ENCODE results near the gene FAM170B.

Gene FAM170B

GRCh38 chr10:49172061-49172776, 38.4 kb upstream of the FAM170B start:
- no peak for TF ChIP-seq BACH2 (CRISPR knock-in tag; IDR thresholded peaks at IDR 0.05; ENCODE audit: borderline replicate concordance)
- TF ChIP-seq ZNF565 (CRISPR knock-in tag; conservative IDR thresholded peaks at IDR 0.05; ENCODE audit: low read depth), result no peak
- TF ChIP-seq CSDC2 (CRISPR knock-in tag; IDR thresholded peaks at IDR 0.05), result no peak
- TF ChIP-seq ESRRG (CRISPR knock-in tag; IDR thresholded peaks at IDR 0.05), result no peak
- TF ChIP-seq TOX (CRISPR knock-in tag; IDR thresholded peaks at IDR 0.05; ENCODE audit: borderline replicate concordance), result no peak
- TF ChIP-seq TSHZ2 (CRISPR knock-in tag; IDR thresholded peaks at IDR 0.05), result no peak
- TF ChIP-seq CSRNP3 (CRISPR knock-in tag; IDR thresholded peaks at IDR 0.05), result no peak
- no peak for TF ChIP-seq POU6F1 (CRISPR knock-in tag; IDR thresholded peaks at IDR 0.05; ENCODE audit: borderline replicate concordance, low read depth)
- no peak for TF ChIP-seq ZFP3 (CRISPR knock-in tag; IDR thresholded peaks at IDR 0.05)
- no peak for TF ChIP-seq ARNTL (CRISPR knock-in tag; IDR thresholded peaks at IDR 0.05; ENCODE audit: borderline replicate concordance, low read depth)
- no peak for TF ChIP-seq PATZ1 (CRISPR knock-in tag; IDR thresholded peaks at IDR 0.05; ENCODE audit: borderline replicate concordance)
- TF ChIP-seq OSR1 (CRISPR knock-in tag; IDR thresholded peaks at IDR 0.05), result no peak
- TF ChIP-seq ZNF70 (CRISPR knock-in tag; IDR thresholded peaks at IDR 0.05), result no peak
- TF ChIP-seq ZC3H10 (CRISPR knock-in tag; IDR thresholded peaks at IDR 0.05), result no peak
- no peak for TF ChIP-seq GLIS3 (CRISPR knock-in tag; IDR thresholded peaks at IDR 0.05)
- no peak for ATAC-seq

- no peak for TF ChIP-seq ZNF8 (CRISPR knock-in tag; IDR thresholded peaks at IDR 0.05)
- no peak for TF ChIP-seq PPARA (CRISPR knock-in tag; IDR thresholded peaks at IDR 0.05; ENCODE audit: borderline replicate concordance)
- no peak for TF ChIP-seq BACH2 (CRISPR knock-in tag; IDR thresholded peaks at IDR 0.05; ENCODE audit: borderline replicate concordance)
- TF ChIP-seq ZFP30 (CRISPR knock-in tag; IDR thresholded peaks at IDR 0.05), result no peak
- TF ChIP-seq ZFP3 (CRISPR knock-in tag; IDR thresholded peaks at IDR 0.05), result no peak
- no peak for TF ChIP-seq PATZ1 (CRISPR knock-in tag; IDR thresholded peaks at IDR 0.05; ENCODE audit: borderline replicate concordance)
- no peak for TF ChIP-seq TSHZ2 (CRISPR knock-in tag; IDR thresholded peaks at IDR 0.05)
- no peak for TF ChIP-seq CSDC2 (CRISPR knock-in tag; IDR thresholded peaks at IDR 0.05)
- no peak for ATAC-seq
These were observed 37.7 kb upstream of the FAM170B start for GRCh38 chr10:49171326-49172060.

Measured in SK-N-SH treated with all-trans-retinoic acid at 6 μM for 48 hours (cell line).